GM23248 (cell line): ENCODE measurements around the gene KCNQ5. TPM values are rescaled to one million over a fixed set of nuclear protein-coding genes. Genes with fewer than 3 reads are reported as not detected.

Experiments used
- DNase-seq: peaks from one replicate; pipeline ENCODE4 v3.0.0-alpha.2; 2015
- H2AFZ ChIP-seq: fragments of 200-600 bp; sonication (generic); 2 replicates; pipeline ENCODE4 v1.6.1; 2016; ENCODE audit warnings: antibody characterized with exemption
- H3F3A ChIP-seq: fragments of 200-600 bp; sonication (generic); 2 replicates; pipeline ENCODE4 v1.6.1; 2016; ENCODE audit warnings: mild to moderate bottlenecking, antibody characterized with exemption, mixed run types; ENCODE audit not compliant: insufficient read depth
- H3K27ac ChIP-seq: fragments of 200-600 bp; sonication (generic); 2 replicates; pipeline ENCODE4 v1.5.1; 2016; ENCODE audit warnings: mild to moderate bottlenecking
- H3K27me3 ChIP-seq: fragments of 200-600 bp; sonication (generic); replicated peaks from 2 replicates; pipeline ENCODE4 v1.6.1; 2016; ENCODE audit warnings: mild to moderate bottlenecking; ENCODE audit not compliant: insufficient read depth
- H3K36me3 ChIP-seq: fragments of 200-600 bp; sonication (generic); 2 replicates; pipeline ENCODE4 v1.6.1; 2016; ENCODE audit warnings: low read depth, mild to moderate bottlenecking
- H3K4me1 ChIP-seq: fragments of 200-600 bp; sonication (generic); 2 replicates; pipeline ENCODE4 v1.6.1; 2016; ENCODE audit warnings: mild to moderate bottlenecking; ENCODE audit not compliant: insufficient read depth
- H3K4me2 ChIP-seq: fragments of 200-600 bp; sonication (generic); one replicate; pipeline ENCODE4 v1.6.1; 2016; ENCODE audit warnings: mild to moderate bottlenecking; ENCODE audit not compliant: unreplicated experiment
- H3K4me3 ChIP-seq: fragments of 200-600 bp; sonication (generic); 2 replicates; pipeline ENCODE4 v1.5.1; 2016; ENCODE audit warnings: mild to moderate bottlenecking
- H3K79me2 ChIP-seq: fragments of 200-600 bp; sonication (generic); 2 replicates; pipeline ENCODE4 v1.6.1; 2016; ENCODE audit warnings: mild to moderate bottlenecking; ENCODE audit not compliant: insufficient read depth
- H3K9ac ChIP-seq: fragments of 200-600 bp; sonication (generic); 2 replicates; pipeline ENCODE4 v1.6.1; 2016; ENCODE audit warnings: mild to moderate bottlenecking
- H3K9me2 ChIP-seq: fragments of 200-600 bp; sonication (generic); 2 replicates; pipeline ENCODE4 v1.6.1; 2016; ENCODE audit warnings: mixed run types, mild to moderate bottlenecking, moderate library complexity; ENCODE audit not compliant: insufficient read depth
- H3K9me3 ChIP-seq: fragments of 200-600 bp; sonication (generic); one replicate; pipeline ENCODE4 v1.6.1; 2017; ENCODE audit warnings: low read depth
- H4K20me1 ChIP-seq: fragments of 200-600 bp; sonication (generic); 2 replicates; pipeline ENCODE4 v1.6.0; 2016; ENCODE audit not compliant: insufficient read depth
- EZH2 ChIP-seq: fragments of 200-600 bp; sonication (generic); IDR thresholded peaks from 2 replicates; pipeline ENCODE4 v1.6.1; 2018; ENCODE audit warnings: antibody characterized with exemption, mild to moderate bottlenecking; ENCODE audit not compliant: insufficient read depth, poor library complexity, severe bottlenecking
- EZH2phosphoT487 ChIP-seq: fragments of 200-600 bp; sonication (generic); IDR thresholded peaks from 2 replicates; pipeline ENCODE4 v1.6.1; 2018; ENCODE audit warnings: antibody characterized with exemption, moderate library complexity, mild to moderate bottlenecking, low read depth; ENCODE audit not compliant: insufficient read depth
- WGBS, 2 experiments: methylation state at CpG; one replicate each; pipeline ENCODE4 v1.1.6; 2015 to 2017; ENCODE audit warnings: low lambda C conversion rate in 2 of 2, low coverage in 1 of 2; ENCODE audit errors: missing lambda C conversion rate in 2 of 2; 5-methylcytosine and 5-hydroxymethylcytosine counted together
- in situ Hi-C: fragments of 300-500 bp; cut with MboI; formaldehyde crosslinking; loops from 2 replicates; pipeline ENCODE4 v1.15.0; 2020
- polyA plus RNA-seq: library from polyadenylated mRNA; unstranded; fragments of >200 nt; fragmentation: Nextera tagmentation; extraction: Ambion mirVana; gene quantifications from 2 replicates; pipeline ENCODE4 v1.2.1, GENCODE V29; 2016
- total RNA-seq: library from RNA; depleted of rRNA; stranded (reverse); fragments of >200 nt; shearing (Covaris generic); gene quantifications from 2 replicates; pipeline ENCODE4 v1.2.3, GENCODE V29; 2014

Gene KCNQ5
- total and polyA plus RNA-seq, 2 experiments from 2014 or later: 5.7 to 10.8 TPM

DNA sequence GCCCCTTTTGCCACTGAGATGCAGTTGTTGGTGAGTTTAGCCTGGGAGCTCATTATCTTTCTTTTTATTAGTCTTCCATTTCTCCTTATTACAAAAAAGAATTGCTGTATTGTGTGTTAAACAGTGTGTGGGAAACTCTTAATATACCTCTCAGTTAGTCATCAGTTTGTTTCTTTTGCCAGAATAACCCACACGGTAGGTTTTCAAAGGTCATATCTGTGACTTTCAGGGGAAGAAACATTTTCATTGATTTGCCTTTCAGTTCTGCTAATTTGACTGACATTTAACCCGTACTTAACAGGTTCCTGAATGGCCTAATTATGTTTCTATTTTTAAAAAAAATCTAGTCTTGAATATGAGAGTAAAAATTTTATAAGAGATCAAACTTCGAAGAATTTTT, 458.1 kb downstream of the KCNQ5 start:
- Histone ChIP-seq H3K27ac (peak overlapping the region; percentile 73), H3K9ac (peak overlapping the region; percentile 36), H3K9me3 (no peaks in the 10 kb centered on the region), H3F3A (peaks cover 23% of the 10 kb centered on the region; the same call in 1 of the 2 replicates), H3K36me3 (no peaks in the 10 kb centered on the region), H3K27me3 (no peaks in the 10 kb centered on the region), H4K20me1 (no peaks in the 10 kb centered on the region), H3K9me2 (no peaks in the 10 kb centered on the region; the same call in 1 of the 2 replicates), H3K4me1 (peaks cover 26% of the 10 kb centered on the region), H2AFZ (no peak overlapping the region), H3K4me2 (peak overlapping the region; percentile 59), H3K4me3 (peak overlapping the region; percentile 35), H3K79me2 (no peaks in the 10 kb centered on the region)
- peak; percentile 58 for DNase-seq
- in situ Hi-C loops: no loop called here
- 25% methylated on average over 3 of the region's 3 CpGs for WGBS, 2 experiments
- no peak for TF ChIP-seq EZH2
- no peak for TF ChIP-seq EZH2phosphoT487

- H3K9me2 ChIP-seq: no peaks in the 10 kb centered on the region; the same call in 1 of the 2 replicates
- DNase-seq: no peak
- H3K9ac ChIP-seq: no peak overlapping the region
- TF ChIP-seq EZH2 (no peak), EZH2phosphoT487 (no peak)
- no peak overlapping the region for H3K4me3 ChIP-seq
- peaks cover 25% of the 10 kb centered on the region for H3K4me1 ChIP-seq
- no peaks in the 10 kb centered on the region for H3K36me3 ChIP-seq
- no peak overlapping the region for H2AFZ ChIP-seq
- in situ Hi-C loops: no loop called here
- 80 to 84% methylated on average over 2 of the region's 2 CpGs for WGBS, 2 experiments
- no peak overlapping the region for H3K4me2 ChIP-seq
- no peaks in the 10 kb centered on the region for H3K9me3 ChIP-seq
- no peaks in the 10 kb centered on the region for H4K20me1 ChIP-seq
- H3F3A ChIP-seq: peaks cover 23% of the 10 kb centered on the region; the same call in 1 of the 2 replicates
- no peak overlapping the region for H3K27ac ChIP-seq
- no peaks in the 10 kb centered on the region for H3K27me3 ChIP-seq
- no peaks in the 10 kb centered on the region for H3K79me2 ChIP-seq
Observed at GRCh38 chr6:73081955-73082354, 460.1 kb downstream of the KCNQ5 start.

DNA sequence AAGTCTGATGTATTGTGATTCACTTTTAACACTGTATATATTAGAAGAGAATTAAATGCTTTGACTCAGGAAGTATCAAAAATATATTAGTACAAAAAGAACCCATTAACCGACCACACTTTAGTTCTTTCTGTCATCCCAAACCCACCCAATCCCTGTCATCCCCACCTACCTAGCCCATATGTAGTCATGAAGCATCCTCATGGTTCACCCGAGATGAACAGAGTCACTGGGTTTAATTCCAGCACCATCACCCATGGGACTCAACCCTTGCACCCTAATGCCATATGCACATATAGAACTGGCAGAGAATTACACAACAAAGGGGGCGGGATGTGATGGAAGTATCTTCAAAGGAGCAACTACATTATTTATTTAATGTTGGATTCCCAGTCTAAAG, 462.0 kb downstream of the KCNQ5 start:
- Histone ChIP-seq H3K36me3 (no peaks in the 10 kb centered on the region), H3K4me2 (no peak overlapping the region), H3K27ac (no peak overlapping the region), H3K4me1 (peaks cover 20% of the 10 kb centered on the region), H3K9me3 (no peaks in the 10 kb centered on the region), H3K9ac (no peak overlapping the region), H4K20me1 (no peaks in the 10 kb centered on the region), H3K4me3 (no peak overlapping the region), H3K9me2 (no peaks in the 10 kb centered on the region; the same call in 1 of the 2 replicates), H3K79me2 (no peaks in the 10 kb centered on the region), H2AFZ (no peak overlapping the region), H3F3A (peaks cover 22% of the 10 kb centered on the region; the same call in 1 of the 2 replicates), H3K27me3 (no peaks in the 10 kb centered on the region)
- in situ Hi-C loops: no loop called here
- no peak for DNase-seq
- TF ChIP-seq EZH2 (no peak), EZH2phosphoT487 (no peak)
- 58 to 61% methylated on average over 3 of the region's 3 CpGs for WGBS, 2 experiments

DNA sequence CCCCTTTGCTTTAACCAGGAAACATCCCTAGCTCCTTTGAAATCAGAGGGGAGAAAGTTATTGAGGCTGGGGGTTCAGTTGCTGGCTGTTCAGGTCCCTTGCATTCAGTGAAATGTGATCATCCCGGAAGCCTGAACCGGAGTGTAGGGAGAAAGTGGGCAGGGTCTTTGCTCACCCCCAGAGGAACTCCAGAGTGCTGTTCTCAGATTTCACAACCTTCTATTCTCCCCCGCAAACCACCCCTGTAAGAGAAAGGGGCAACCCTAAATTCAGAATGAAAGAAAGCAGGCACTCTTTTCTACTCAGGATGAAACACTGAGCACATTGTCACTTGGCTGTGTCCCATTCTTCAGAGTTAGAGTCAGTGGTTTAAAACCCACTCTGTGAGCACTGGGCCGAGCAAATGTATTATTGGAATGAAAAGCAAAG, 463.6 kb downstream of the KCNQ5 start:
- Histone ChIP-seq H3K27me3 (no peaks in the 10 kb centered on the region), H3K4me1 (peaks cover 4% of the 10 kb centered on the region), H4K20me1 (no peaks in the 10 kb centered on the region), H3K36me3 (no peaks in the 10 kb centered on the region; the same call in 1 of the 2 replicates), H3K9ac (no peak overlapping the region), H3K27ac (no peak overlapping the region), H2AFZ (no peak overlapping the region), H3K9me2 (no peaks in the 10 kb centered on the region; the same call in 1 of the 2 replicates), H3K9me3 (no peaks in the 10 kb centered on the region), H3K4me2 (no peak overlapping the region), H3K79me2 (no peaks in the 10 kb centered on the region), H3F3A (peaks cover 6% of the 10 kb centered on the region; the same call in 1 of the 2 replicates), H3K4me3 (no peak overlapping the region)
- in situ Hi-C loops: no loop called here
- TF ChIP-seq EZH2 (no peak), EZH2phosphoT487 (no peak)
- peak; percentile 13 for DNase-seq
- 59 to 63% methylated on average over 4 of the region's 4 CpGs for WGBS, 2 experiments

DNA sequence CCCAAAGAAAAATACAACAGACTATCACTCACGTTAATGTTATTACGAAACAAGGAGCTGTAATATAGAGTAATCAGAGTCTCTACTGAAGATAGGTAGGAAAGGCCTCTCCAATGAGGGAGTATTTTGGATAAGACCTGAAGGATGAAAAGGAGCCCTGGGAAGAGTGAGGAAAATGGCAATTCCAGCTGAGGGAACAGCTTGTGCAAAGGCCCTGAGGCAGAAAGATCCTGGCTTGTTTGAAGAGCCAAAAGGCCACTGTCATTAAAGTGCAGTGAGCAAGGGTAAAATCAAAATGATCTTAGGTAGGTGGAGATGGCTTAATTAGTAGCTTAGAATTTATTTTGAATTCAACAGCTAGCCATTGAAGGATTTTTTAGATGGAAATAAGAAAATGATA, 464.9 kb downstream of the KCNQ5 start:
- no peak overlapping the region for H3K9ac ChIP-seq
- no peak overlapping the region for H2AFZ ChIP-seq
- in situ Hi-C loops: no loop called here
- 61 to 66% methylated on average over 2 of the region's 2 CpGs for WGBS, 2 experiments
- H3K4me2 ChIP-seq: no peak overlapping the region
- H3F3A ChIP-seq: no peaks in the 10 kb centered on the region
- no peak for DNase-seq
- H3K4me1 ChIP-seq: peaks cover 3% of the 10 kb centered on the region; the same call in 1 of the 2 replicates
- H3K9me3 ChIP-seq: no peaks in the 10 kb centered on the region
- H3K36me3 ChIP-seq: no peaks in the 10 kb centered on the region; the same call in 1 of the 2 replicates
- H3K27ac ChIP-seq: no peak overlapping the region
- H3K27me3 ChIP-seq: no peaks in the 10 kb centered on the region
- H3K9me2 ChIP-seq: no peaks in the 10 kb centered on the region; the same call in 1 of the 2 replicates
- no peak overlapping the region for H3K4me3 ChIP-seq
- no peaks in the 10 kb centered on the region for H3K79me2 ChIP-seq
- H4K20me1 ChIP-seq: no peaks in the 10 kb centered on the region
- TF ChIP-seq EZH2 (no peak), EZH2phosphoT487 (no peak)
